Measurements from ENCODE around the gene REL.

The REL gene

DNA sequence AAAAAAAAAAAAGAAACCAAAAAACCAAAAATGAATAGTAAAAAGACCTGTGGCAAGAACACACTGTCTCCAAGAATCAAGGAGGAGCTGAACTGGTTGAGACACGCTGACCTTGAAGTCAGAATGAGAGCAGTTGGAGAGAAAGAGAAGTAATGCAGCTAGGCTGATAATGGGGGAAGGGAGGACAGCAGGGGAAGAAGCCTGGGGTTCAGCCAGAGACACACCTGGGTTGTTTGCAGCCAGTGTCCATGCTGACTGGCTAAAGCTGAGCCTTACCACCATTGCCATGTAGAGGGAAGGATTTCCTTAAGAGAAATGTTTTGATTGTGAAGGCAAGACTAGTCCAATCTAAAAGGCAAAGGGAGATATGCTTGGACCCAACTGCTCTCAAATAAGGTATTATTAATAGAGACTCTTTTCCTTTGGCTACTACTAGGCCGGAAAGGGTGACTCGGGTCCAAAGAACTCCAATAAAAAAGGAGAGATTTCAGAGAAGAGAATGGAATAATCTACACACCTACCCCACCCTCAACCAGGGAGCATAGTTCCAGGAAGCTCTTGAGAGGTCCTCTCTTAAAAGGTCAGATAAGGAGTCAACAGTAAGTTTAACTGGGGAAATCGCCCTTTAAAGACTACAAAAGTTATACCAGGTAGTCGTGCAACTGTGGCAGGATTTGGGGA is 25.2 kb upstream of the REL start:
- Histone ChIP-seq H3K36me3 (ENCODE audit: control insufficient read depth in 2 of 2, insufficient read depth in 1 of 2, low read length in 2 of 2) (no peaks in the 10 kb centered on the region), H3K9me3 (ENCODE audit: control insufficient read depth, insufficient read depth, low read depth, low read length) (no peaks in the 10 kb centered on the region), H3K4me1 (ENCODE audit: control insufficient read depth, insufficient read depth, low read length) (no peaks in the 10 kb centered on the region), H3K27ac (ENCODE audit: extremely low read depth, low read depth, low read length) (no peak overlapping the region), H3K4me3 (ENCODE audit: low read depth, low read length) (no peak overlapping the region)
- ChIA-PET POLR2A (no interaction called here), CTCF (interaction anchor here (0.5 kb wide), 1 partner anchor 14 kb away, joined by 4 read pairs; no protein-coding TSS in a partner anchor)
- TF ChIP-seq ZBTB20 (tag by site-specific recombination; IDR thresholded peaks at IDR 0.05) (no peak), ZSCAN16 (tag by site-specific recombination; IDR thresholded peaks at IDR 0.05) (no peak), ZNF707 (tag by site-specific recombination; IDR thresholded peaks at IDR 0.05) (no peak), OSR2 (tag by site-specific recombination; IDR thresholded peaks at IDR 0.05) (no peak), ZNF350 (tag by site-specific recombination; IDR thresholded peaks at IDR 0.05) (no peak), ZNF660 (tag by site-specific recombination; IDR thresholded peaks at IDR 0.05) (no peak), SCRT2 (tag by site-specific recombination; IDR thresholded peaks at IDR 0.05) (no peak), FEZF1 (tag by site-specific recombination; IDR thresholded peaks at IDR 0.05) (no peak), KLF7 (tag by site-specific recombination; IDR thresholded peaks at IDR 0.05; ENCODE audit: borderline replicate concordance) (no peak), ZFP3 (tag by site-specific recombination; IDR thresholded peaks at IDR 0.05; ENCODE audit: low read depth) (no peak), ZFP69B (tag by site-specific recombination; IDR thresholded peaks at IDR 0.05) (no peak), ZNF138 (tag by site-specific recombination; IDR thresholded peaks at IDR 0.05; ENCODE audit: borderline replicate concordance) (no peak), ZNF837 (tag by site-specific recombination; IDR thresholded peaks at IDR 0.05) (no peak), ZNF174 (tag by site-specific recombination; IDR thresholded peaks at IDR 0.05) (no peak)
- TF ChIP-seq, protein P1, sequence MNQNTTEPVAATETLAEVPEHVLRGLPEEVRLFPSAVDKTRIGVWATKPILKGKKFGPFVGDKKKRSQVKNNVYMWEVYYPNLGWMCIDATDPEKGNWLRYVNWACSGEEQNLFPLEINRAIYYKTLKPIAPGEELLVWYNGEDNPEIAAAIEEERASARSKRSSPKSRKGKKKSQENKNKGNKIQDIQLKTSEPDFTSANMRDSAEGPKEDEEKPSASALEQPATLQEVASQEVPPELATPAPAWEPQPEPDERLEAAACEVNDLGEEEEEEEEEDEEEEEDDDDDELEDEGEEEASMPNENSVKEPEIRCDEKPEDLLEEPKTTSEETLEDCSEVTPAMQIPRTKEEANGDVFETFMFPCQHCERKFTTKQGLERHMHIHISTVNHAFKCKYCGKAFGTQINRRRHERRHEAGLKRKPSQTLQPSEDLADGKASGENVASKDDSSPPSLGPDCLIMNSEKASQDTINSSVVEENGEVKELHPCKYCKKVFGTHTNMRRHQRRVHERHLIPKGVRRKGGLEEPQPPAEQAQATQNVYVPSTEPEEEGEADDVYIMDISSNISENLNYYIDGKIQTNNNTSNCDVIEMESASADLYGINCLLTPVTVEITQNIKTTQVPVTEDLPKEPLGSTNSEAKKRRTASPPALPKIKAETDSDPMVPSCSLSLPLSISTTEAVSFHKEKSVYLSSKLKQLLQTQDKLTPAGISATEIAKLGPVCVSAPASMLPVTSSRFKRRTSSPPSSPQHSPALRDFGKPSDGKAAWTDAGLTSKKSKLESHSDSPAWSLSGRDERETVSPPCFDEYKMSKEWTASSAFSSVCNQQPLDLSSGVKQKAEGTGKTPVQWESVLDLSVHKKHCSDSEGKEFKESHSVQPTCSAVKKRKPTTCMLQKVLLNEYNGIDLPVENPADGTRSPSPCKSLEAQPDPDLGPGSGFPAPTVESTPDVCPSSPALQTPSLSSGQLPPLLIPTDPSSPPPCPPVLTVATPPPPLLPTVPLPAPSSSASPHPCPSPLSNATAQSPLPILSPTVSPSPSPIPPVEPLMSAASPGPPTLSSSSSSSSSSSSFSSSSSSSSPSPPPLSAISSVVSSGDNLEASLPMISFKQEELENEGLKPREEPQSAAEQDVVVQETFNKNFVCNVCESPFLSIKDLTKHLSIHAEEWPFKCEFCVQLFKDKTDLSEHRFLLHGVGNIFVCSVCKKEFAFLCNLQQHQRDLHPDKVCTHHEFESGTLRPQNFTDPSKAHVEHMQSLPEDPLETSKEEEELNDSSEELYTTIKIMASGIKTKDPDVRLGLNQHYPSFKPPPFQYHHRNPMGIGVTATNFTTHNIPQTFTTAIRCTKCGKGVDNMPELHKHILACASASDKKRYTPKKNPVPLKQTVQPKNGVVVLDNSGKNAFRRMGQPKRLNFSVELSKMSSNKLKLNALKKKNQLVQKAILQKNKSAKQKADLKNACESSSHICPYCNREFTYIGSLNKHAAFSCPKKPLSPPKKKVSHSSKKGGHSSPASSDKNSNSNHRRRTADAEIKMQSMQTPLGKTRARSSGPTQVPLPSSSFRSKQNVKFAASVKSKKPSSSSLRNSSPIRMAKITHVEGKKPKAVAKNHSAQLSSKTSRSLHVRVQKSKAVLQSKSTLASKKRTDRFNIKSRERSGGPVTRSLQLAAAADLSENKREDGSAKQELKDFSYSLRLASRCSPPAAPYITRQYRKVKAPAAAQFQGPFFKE (tag by site-specific recombination; IDR thresholded peaks at IDR 0.05; ENCODE audit: borderline replicate concordance): no peak
- TF ChIP-seq, protein P2, sequence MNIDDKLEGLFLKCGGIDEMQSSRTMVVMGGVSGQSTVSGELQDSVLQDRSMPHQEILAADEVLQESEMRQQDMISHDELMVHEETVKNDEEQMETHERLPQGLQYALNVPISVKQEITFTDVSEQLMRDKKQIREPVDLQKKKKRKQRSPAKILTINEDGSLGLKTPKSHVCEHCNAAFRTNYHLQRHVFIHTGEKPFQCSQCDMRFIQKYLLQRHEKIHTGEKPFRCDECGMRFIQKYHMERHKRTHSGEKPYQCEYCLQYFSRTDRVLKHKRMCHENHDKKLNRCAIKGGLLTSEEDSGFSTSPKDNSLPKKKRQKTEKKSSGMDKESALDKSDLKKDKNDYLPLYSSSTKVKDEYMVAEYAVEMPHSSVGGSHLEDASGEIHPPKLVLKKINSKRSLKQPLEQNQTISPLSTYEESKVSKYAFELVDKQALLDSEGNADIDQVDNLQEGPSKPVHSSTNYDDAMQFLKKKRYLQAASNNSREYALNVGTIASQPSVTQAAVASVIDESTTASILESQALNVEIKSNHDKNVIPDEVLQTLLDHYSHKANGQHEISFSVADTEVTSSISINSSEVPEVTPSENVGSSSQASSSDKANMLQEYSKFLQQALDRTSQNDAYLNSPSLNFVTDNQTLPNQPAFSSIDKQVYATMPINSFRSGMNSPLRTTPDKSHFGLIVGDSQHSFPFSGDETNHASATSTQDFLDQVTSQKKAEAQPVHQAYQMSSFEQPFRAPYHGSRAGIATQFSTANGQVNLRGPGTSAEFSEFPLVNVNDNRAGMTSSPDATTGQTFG (tag by site-specific recombination; IDR thresholded peaks at IDR 0.05; ENCODE audit: borderline replicate concordance): no peak
- TF ChIP-seq, protein P3, sequence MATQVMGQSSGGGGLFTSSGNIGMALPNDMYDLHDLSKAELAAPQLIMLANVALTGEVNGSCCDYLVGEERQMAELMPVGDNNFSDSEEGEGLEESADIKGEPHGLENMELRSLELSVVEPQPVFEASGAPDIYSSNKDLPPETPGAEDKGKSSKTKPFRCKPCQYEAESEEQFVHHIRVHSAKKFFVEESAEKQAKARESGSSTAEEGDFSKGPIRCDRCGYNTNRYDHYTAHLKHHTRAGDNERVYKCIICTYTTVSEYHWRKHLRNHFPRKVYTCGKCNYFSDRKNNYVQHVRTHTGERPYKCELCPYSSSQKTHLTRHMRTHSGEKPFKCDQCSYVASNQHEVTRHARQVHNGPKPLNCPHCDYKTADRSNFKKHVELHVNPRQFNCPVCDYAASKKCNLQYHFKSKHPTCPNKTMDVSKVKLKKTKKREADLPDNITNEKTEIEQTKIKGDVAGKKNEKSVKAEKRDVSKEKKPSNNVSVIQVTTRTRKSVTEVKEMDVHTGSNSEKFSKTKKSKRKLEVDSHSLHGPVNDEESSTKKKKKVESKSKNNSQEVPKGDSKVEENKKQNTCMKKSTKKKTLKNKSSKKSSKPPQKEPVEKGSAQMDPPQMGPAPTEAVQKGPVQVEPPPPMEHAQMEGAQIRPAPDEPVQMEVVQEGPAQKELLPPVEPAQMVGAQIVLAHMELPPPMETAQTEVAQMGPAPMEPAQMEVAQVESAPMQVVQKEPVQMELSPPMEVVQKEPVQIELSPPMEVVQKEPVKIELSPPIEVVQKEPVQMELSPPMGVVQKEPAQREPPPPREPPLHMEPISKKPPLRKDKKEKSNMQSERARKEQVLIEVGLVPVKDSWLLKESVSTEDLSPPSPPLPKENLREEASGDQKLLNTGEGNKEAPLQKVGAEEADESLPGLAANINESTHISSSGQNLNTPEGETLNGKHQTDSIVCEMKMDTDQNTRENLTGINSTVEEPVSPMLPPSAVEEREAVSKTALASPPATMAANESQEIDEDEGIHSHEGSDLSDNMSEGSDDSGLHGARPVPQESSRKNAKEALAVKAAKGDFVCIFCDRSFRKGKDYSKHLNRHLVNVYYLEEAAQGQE (tag by site-specific recombination; IDR thresholded peaks at IDR 0.05): no peak

Measured in HEK293 (cell line).